Stimulated activated effector memory CD8-positive, alpha-beta T cell treated with anti-CD3 and anti-CD28 coated beads, Interleukin-12 subunit alpha, Interleukin-12 subunit beta, amount 100 ng/mL, for 72 hours (primary cell): Measurements from ENCODE around the gene TIGAR.

Source experiments
- ATAC-seq: fragments of 150-1000 bp; cut with Tn5 transposase; 2 replicates; pipeline ENCODE4 v1.10.0; 2021
- DNase-seq, 2 donors: peaks; one replicate each; pipeline ENCODE4 v3.0.0; 2021 to 2022; ENCODE audit warnings: low spot score in 2 of 2
- H3K27ac Mint-ChIP-seq: one replicate; pipeline ENCODE4 v1.8.0; 2022; ENCODE audit warnings: mild to moderate bottlenecking, mixed read lengths
- H3K36me3 Mint-ChIP-seq: one replicate; pipeline ENCODE4 v1.8.0; 2022; ENCODE audit warnings: mild to moderate bottlenecking, mixed read lengths
- H3K4me1 Mint-ChIP-seq: one replicate; pipeline ENCODE4 v1.8.0; 2022; ENCODE audit warnings: mixed read lengths
- H3K4me3 Mint-ChIP-seq: one replicate; pipeline ENCODE4 v1.8.0; 2022; ENCODE audit warnings: mild to moderate bottlenecking, mixed read lengths
- H3K9me3 Mint-ChIP-seq: one replicate; pipeline ENCODE4 v1.8.0; 2022; ENCODE audit warnings: mixed read lengths

The TIGAR gene

DNA sequence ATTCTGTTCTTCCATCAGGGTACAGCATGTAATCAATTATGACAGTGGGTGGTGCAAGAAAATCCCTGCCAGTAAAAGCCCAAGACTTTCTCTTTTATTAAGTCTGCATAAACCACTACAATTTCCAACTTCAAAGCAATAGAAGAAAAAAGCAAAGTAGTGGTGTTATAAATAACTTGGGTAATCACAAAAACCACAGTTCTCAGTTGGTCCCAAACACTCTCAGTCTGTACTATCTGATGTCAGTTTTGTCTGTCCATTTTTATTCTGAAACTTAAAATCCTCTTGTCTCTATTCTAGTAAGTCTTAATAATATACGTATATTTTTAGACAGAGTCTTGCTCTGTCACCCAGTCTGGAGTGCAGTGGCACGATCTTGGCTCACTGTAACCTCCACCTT, 8.8 kb upstream of the TIGAR start:
- Mint-ChIP-seq H3K4me3 (no peak overlapping the region), H3K9me3 (no peaks in the 10 kb centered on the region), H3K27ac (no peak overlapping the region), H3K36me3 (peaks cover 50% of the 10 kb centered on the region), H3K4me1 (no peaks in the 10 kb centered on the region)
- ATAC-seq (no peak), DNase-seq (no peak)

DNA sequence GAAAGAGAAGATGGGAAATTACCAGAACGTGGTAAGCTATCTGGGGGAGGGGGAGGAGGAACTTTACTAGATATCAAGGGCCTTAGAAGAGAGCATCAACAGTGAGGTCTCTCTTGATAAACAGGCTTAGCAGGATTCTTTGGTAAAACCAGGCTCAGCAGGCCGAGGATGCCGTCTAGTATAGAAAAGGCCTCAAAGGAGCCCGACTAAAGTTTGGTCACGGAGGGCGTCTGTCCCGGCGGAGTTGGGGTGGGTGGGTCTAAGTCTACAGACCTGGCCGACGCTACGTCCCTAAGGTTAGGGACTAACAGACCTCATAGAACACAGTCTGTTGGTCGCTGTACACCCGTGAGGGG, 538 bp upstream of the TIGAR start:
- H3K9me3 Mint-ChIP-seq = no peaks in the 10 kb centered on the region
- ATAC-seq (peak; percentile 57), DNase-seq (no peak)
- peaks cover 2% of the 10 kb centered on the region for H3K36me3 Mint-ChIP-seq
- peaks cover 37% of the 10 kb centered on the region for H3K4me1 Mint-ChIP-seq
- H3K27ac Mint-ChIP-seq = peak overlapping the region; percentile 96
- peak overlapping the region; percentile 96 for H3K4me3 Mint-ChIP-seq

DNA sequence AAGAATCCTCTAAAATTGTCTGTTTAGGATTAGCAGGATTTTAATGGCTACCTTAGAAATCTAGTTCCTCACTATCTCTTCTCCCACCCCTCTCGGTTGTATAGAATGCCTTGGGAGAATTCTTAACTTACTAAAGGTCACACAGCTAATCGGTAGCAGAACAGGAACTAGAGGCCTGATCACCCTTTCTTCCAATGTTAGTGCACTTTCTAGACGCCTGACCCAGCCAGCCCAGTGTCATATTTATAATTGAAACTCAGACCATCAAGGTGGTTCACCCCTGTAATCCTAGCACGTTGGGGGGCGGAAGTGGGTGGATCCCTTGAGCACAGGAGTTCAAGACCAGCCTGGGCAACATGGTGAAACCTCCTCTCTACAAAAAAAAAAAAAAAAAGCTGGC, 1.7 kb downstream of the TIGAR start:
- H3K4me1 Mint-ChIP-seq = peaks cover 37% of the 10 kb centered on the region
- peak overlapping the region; percentile 96 for H3K4me3 Mint-ChIP-seq
- H3K36me3 Mint-ChIP-seq = peaks cover 11% of the 10 kb centered on the region
- H3K27ac Mint-ChIP-seq = no peak overlapping the region
- H3K9me3 Mint-ChIP-seq = no peaks in the 10 kb centered on the region
- DNase-seq (no peak), ATAC-seq (no peak)

DNA sequence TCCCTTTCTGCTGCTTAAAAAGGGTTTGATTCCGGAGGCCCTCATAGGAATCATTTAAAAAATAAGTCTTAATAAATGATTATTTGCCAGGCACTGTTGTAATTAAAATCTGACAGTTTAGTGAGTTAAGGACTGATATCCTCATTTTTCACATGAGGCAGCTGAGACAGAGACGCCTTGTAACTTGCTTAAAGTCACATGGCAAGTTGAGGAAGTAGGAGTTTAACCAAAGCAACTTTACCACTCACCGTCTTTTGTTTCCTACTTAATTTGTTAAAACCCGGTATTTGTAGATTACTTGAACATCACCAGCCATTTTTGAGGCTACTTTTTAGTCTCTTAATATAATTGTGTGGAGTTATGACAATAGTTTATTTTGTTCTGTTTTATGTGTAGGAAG, 2.4 kb downstream of the TIGAR start:
- Mint-ChIP-seq H3K4me3 (no peak overlapping the region), H3K4me1 (peaks cover 37% of the 10 kb centered on the region), H3K27ac (no peak overlapping the region), H3K9me3 (no peaks in the 10 kb centered on the region), H3K36me3 (peaks cover 11% of the 10 kb centered on the region)
- DNase-seq = no peak
- no peak for ATAC-seq

DNA sequence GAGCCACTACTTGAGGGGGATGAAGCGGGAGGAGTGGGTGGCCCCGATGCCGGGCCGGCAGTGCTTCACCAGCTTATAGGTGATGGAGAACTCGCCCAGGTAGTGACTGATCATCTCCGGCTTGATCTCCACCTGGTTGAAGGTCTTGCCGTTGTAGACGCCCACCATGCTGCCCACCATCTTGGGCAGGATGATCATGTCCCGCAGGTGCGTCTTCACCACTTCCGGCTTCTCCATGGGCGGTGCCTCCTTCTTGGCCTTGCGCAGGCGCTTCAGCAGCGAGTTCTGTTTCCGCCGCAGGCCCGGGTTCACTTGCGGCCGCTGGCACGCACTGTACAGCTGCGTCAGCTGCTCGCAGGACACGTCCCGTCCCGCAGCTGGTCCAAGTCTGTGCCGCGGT, 3.4 kb downstream of the TIGAR start:
- peaks cover 41% of the 10 kb centered on the region for H3K4me1 Mint-ChIP-seq
- no peak for DNase-seq
- peaks cover 11% of the 10 kb centered on the region for H3K36me3 Mint-ChIP-seq
- H3K4me3 Mint-ChIP-seq = no peak overlapping the region
- ATAC-seq = no peak
- H3K27ac Mint-ChIP-seq = no peak overlapping the region
- H3K9me3 Mint-ChIP-seq = no peaks in the 10 kb centered on the region

DNA sequence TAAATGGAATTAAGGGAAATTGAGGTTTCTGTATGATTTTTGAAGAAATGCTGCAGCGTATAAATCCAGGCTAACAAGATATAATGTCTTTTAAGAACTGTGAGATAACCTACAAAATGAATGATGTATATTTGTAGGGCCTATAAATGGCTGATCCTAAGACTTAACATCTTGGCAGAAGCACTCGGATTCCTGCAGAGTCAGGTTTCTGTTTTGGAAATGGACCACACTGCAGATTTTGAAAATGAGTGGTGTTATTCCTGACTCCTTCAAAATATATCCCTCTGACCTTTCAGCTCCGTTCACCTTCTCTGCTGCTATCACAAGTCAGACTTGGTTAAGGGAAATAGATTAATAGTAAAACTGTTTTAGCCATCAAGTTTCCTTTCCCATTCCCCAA, 5.0 kb downstream of the TIGAR start:
- Mint-ChIP-seq H3K27ac (no peak overlapping the region), H3K36me3 (peaks cover 18% of the 10 kb centered on the region), H3K4me1 (peaks cover 30% of the 10 kb centered on the region), H3K9me3 (no peaks in the 10 kb centered on the region), H3K4me3 (no peak overlapping the region)
- DNase-seq (no peak), ATAC-seq (no peak)

DNA sequence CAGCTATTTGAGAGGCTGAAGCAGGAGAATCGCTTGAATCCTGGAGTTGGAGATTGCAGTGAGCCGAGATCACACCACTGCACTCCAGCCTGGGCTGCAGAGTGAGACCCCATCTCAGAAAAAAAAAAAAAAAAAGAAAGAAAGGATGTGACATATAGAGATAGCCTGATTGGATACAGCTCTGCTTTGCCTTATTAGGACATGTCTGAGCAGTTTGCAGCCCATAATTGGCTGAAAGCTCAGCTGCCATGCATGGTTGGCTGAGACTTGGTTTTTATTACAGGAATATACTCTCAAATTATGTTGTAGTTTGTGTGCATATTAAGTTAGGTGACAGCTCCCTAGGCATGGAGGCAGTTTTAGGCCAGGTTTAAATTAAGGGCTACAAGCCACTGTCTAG, 6.3 kb downstream of the TIGAR start:
- no peak for ATAC-seq
- Mint-ChIP-seq H3K4me1 (peaks cover 21% of the 10 kb centered on the region), H3K36me3 (peaks cover 31% of the 10 kb centered on the region), H3K27ac (no peak overlapping the region), H3K4me3 (no peak overlapping the region), H3K9me3 (no peaks in the 10 kb centered on the region)
- DNase-seq = no peak

DNA sequence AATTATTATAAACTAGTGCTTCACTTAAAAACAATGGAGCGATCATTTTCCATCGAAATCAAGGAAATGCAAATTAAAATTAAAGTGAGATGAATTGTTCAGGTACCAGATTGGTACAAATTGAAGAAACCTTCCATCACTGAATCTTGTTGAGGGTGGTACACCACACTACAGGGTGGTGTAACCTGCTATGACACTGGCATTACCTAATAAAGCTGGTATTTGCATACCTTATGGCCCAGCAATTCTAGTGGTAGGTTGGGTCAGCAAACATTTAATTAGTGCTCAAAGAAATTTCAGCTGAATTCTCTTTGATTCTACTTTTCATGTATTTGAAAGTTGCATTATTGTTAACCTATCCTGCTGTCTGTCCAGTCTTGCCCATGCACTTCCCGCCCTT, 9.2 kb downstream of the TIGAR start:
- ATAC-seq (no peak), DNase-seq (no peak)
- Mint-ChIP-seq H3K4me3 (no peak overlapping the region), H3K4me1 (peaks cover 6% of the 10 kb centered on the region), H3K9me3 (no peaks in the 10 kb centered on the region), H3K36me3 (peaks cover 55% of the 10 kb centered on the region), H3K27ac (no peak overlapping the region)

DNA sequence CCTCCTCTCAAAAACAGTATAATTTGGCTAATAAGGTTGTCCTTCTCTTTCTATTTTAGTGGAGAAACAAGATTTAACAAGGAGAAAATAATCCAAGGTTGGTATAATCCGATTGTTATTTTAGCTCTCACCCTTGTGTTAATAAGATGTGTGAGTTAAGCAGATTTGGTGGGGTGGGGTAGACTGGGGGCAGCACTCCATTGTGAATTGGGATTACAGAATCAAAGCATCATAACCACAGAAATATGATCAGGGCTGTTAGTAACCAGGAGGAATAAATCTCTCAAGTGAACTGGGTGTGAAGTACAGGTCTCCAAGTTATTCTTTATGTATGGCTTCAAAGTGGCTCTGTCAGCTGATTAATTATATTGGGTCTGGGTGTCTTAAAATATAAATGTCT, 10.2 kb downstream of the TIGAR start:
- Mint-ChIP-seq H3K36me3 (peaks cover 56% of the 10 kb centered on the region), H3K4me3 (no peak overlapping the region), H3K4me1 (peaks cover 6% of the 10 kb centered on the region), H3K27ac (no peak overlapping the region), H3K9me3 (no peaks in the 10 kb centered on the region)
- DNase-seq = no peak
- ATAC-seq = no peak

DNA sequence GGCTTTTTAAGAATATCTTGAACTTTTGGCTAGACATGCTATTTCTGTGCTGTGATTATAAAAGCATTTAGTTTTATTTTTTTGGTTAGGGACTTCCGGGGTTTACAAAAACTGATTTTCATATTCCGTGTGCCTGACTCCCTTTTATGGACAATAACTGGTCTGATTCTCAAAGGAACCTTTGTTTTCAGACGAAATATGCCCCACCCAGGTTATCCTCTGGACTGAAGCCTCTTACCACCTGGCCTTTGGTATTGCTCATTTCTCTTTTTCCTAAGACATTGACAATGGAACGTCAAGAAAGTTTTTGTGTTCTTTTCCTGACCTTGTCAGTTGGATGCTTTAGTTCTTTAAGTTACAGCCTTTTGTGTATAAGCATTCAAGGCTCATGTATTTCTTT, 10.8 kb downstream of the TIGAR start:
- no peak overlapping the region for H3K4me3 Mint-ChIP-seq
- H3K4me1 Mint-ChIP-seq = peaks cover 6% of the 10 kb centered on the region
- ATAC-seq (no peak), DNase-seq (no peak)
- peaks cover 61% of the 10 kb centered on the region for H3K36me3 Mint-ChIP-seq
- no peaks in the 10 kb centered on the region for H3K9me3 Mint-ChIP-seq
- H3K27ac Mint-ChIP-seq = no peak overlapping the region

DNA sequence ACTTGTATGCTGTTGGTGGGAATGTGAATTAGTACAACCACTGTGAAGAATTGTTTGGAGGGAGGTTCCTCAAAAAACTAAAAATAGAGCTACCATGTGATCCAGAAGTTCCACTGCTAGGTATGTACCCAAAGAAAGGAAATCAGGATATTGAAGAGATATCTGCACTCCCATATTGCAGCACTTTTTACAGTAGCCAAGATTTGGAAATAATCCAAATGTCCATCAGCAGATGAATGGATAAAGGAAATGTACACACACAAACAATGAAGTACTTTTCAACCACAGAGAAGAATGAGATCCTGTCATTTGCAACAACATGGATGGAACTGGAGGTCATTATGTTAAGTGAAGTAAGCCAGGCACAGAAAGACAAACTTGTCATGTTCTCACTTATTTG, 25.9 kb downstream of the TIGAR start:
- Mint-ChIP-seq H3K36me3 (peaks cover 36% of the 10 kb centered on the region), H3K4me1 (no peaks in the 10 kb centered on the region), H3K27ac (no peak overlapping the region), H3K4me3 (no peak overlapping the region), H3K9me3 (no peaks in the 10 kb centered on the region)
- DNase-seq = no peak
- ATAC-seq = no peak

DNA sequence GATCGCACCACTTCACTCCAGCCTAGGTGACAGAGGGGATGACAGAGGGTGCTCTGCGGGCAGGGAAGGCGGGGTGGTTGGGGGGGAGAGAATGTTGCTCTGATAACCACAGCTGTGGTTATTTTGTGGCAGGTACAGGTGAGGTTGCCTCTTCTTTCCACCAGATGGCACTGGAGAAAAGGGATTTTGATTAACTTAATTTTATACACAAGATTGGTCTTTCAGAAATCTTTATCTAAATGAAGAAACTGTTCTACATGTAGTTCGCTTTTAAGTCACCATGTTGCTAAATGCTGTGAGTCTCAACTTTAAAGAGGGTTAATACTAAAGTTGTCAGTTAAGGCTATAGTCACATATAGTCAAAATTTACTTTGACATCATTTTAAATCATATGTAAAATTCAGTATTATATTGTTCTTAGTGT, 32.8 kb downstream of the TIGAR start:
- DNase-seq (no peak), ATAC-seq (peak; percentile 72)
- H3K4me3 Mint-ChIP-seq = no peak overlapping the region
- H3K27ac Mint-ChIP-seq = peak overlapping the region; percentile 75
- peaks cover 55% of the 10 kb centered on the region for H3K36me3 Mint-ChIP-seq
- no peaks in the 10 kb centered on the region for H3K9me3 Mint-ChIP-seq
- H3K4me1 Mint-ChIP-seq = peaks cover 14% of the 10 kb centered on the region

DNA sequence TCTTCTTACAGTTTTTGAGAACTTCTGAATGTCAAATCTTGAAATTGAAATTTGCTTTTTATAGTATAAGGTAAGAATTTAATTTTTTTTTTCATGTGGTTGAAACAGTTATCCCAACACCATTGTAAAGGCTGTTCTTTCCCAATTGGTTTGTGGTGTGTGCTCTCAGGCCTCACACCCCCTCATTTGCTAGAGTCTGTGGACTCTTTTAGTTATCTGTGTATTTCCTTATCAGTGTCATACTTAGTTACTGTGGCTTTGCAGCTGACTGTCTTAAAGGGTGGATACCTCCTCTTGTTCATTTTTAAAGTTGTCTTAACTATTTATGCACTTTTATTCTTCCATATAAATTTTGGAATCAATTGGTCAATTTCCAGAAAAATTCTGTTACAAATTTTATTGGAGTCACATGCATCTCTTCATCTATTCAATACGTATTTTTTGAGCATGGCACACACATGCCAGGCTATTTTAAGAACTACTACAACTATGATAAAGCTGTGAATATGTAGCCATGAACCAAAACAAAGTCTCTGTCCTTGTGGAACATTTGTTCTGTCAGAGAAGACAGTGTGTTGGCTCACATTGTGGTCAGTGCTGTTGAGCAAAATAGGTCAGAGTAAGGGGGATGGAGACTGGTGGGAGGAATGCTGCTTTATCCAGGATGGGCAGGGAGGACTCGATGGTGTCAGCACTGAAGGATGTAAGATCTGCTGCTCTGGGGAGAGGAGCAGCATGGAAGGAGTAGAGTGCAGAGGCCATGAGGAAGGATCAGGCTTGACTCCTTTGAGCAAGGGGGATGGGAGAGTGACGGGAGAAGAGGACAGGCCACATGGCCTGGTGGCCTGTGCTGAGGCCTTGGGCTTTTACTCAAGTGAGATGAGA, 34.4 kb downstream of the TIGAR start:
- H3K4me3 Mint-ChIP-seq = no peak overlapping the region
- peaks cover 39% of the 10 kb centered on the region for H3K36me3 Mint-ChIP-seq
- DNase-seq (no peak), ATAC-seq (peak; percentile 49)
- H3K4me1 Mint-ChIP-seq = peaks cover 14% of the 10 kb centered on the region
- H3K27ac Mint-ChIP-seq = peak overlapping the region; percentile 48
- H3K9me3 Mint-ChIP-seq = no peaks in the 10 kb centered on the region

DNA sequence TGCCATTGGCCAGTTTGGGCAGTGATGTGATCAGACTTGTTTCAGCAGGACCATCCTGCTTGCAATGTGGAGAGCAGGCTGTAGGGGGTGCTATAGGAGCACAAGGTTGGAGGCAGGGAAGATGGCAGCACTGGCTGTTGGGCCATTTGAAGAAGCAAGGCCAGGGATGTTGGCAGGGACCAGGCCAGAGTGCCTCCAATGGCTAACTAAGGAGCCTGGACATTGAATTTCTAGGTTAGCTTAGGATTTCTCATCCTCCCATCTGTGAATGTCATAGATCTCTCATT, 35.0 kb downstream of the TIGAR start:
- peaks cover 33% of the 10 kb centered on the region for H3K36me3 Mint-ChIP-seq
- H3K4me1 Mint-ChIP-seq = peaks cover 14% of the 10 kb centered on the region
- peak overlapping the region; percentile 48 for H3K27ac Mint-ChIP-seq
- peak; percentile 50 to 86 for DNase-seq
- ATAC-seq = peak; percentile 44
- no peaks in the 10 kb centered on the region for H3K9me3 Mint-ChIP-seq
- no peak overlapping the region for H3K4me3 Mint-ChIP-seq

DNA sequence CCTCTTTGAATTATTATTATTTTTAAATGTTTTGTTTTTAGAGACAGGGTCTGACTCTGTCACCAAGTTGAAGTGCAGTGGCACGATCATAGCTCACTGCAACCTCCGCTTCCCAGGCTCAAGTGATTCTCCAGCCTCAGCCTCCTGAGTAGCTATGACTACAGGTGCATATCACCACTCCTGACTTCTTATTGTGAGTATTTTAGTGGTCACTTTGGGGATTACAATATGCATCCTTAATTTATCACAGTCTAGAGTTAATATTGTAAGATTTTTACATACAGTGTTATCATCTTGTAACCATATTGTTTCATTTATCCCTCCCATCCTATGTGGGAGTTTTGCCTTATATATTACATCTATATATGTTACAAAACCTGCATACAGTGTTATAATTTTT, 45.1 kb downstream of the TIGAR start:
- no peaks in the 10 kb centered on the region for H3K9me3 Mint-ChIP-seq

DNA sequence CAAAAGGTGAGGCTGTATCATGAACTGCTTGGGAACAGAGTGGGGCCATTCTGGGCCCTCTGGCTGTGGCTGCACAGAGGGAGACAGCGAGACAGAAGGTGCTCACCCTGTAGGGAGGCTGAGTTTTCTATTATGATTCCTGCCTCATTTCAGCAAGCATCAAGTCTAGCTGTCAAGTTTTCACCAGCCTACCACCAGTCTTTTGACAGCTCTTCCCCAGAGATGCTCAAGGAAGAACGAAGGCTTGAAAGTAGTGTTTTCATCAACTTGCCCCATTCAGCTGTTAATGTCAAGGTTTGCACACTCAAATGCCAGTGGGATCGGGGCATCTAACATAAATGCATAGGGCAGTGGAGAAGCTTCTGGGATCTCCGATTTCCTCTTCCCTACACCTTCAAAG, 48.5 kb downstream of the TIGAR start:
- Mint-ChIP-seq H3K36me3 (no peaks in the 10 kb centered on the region), H3K27ac (no peak overlapping the region), H3K9me3 (no peaks in the 10 kb centered on the region), H3K4me1 (no peaks in the 10 kb centered on the region), H3K4me3 (no peak overlapping the region)
- DNase-seq = no peak
- no peak for ATAC-seq

More for the DNA sequence above, 45.1 kb downstream of the TIGAR start:
- Mint-ChIP-seq H3K36me3 (no peaks in the 10 kb centered on the region), H3K27ac (no peak overlapping the region), H3K4me1 (no peaks in the 10 kb centered on the region), H3K4me3 (no peak overlapping the region)
- no peak for DNase-seq
- ATAC-seq = no peak

DNA sequence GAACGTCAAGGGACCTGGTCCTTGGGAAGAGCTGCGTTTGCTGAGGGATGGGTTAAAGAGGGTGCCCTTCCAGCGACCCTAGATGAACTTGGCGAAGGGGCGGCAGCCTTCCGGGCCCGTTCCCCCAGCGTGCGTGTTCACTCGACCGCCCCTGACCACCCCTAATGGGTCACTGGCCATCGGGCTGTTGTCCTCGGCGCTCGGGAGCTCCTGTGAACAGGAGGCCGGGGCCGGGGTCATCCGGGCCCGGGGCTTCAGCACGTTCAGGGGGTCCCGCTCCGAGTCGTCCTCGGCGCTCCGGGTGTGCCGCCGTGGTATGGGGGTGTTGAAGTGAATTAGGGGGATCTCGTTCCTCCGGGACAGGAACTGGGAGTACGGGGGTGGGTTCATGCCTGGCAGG, 49.3 kb downstream of the TIGAR start:
- no peak overlapping the region for H3K4me3 Mint-ChIP-seq
- H3K9me3 Mint-ChIP-seq = no peaks in the 10 kb centered on the region
- no peak overlapping the region for H3K27ac Mint-ChIP-seq
- ATAC-seq = no peak
- no peaks in the 10 kb centered on the region for H3K4me1 Mint-ChIP-seq
- H3K36me3 Mint-ChIP-seq = no peaks in the 10 kb centered on the region
- DNase-seq = no peak
